Activated CD8-positive, alpha-beta memory T cell treated with anti-CD3 and anti-CD28 coated beads, Interleukin-2, amount 50 U/mL, for 1 hour (primary cell): Measurements from ENCODE around the gene COG1.

Source experiments
- DNase-seq: peaks from one replicate; pipeline ENCODE4 v3.0.0-alpha.2; 2020; ENCODE audit errors: extremely low read depth

The COG1 gene

GRCh38 chr17:73168667-73169066 lies 24.2 kb upstream of the COG1 start:
- no peak for DNase-seq

GRCh38 chr17:73170324-73170723 lies 22.5 kb upstream of the COG1 start:
- DNase-seq: no peak

- DNase-seq: no peak
These were observed 20.6 kb upstream of the COG1 start for GRCh38 chr17:73172252-73172651.

- no peak for DNase-seq
These were observed 18.7 kb upstream of the COG1 start for GRCh38 chr17:73174126-73174525.

- DNase-seq: no peak
These were observed 16.8 kb upstream of the COG1 start for GRCh38 chr17:73175962-73176565.

- DNase-seq: no peak
These were observed 13.5 kb upstream of the COG1 start for GRCh38 chr17:73179387-73179786.

- no peak for DNase-seq
These were observed 13.0 kb upstream of the COG1 start for GRCh38 chr17:73179878-73180277.

- no peak for DNase-seq
These were observed 10.1 kb upstream of the COG1 start for GRCh38 chr17:73182616-73183310.

- DNase-seq: no peak
These were observed 8.5 kb upstream of the COG1 start for GRCh38 chr17:73184136-73184993.

- DNase-seq: no peak
These were observed 6.4 kb upstream of the COG1 start for GRCh38 chr17:73186283-73187050.

- DNase-seq: no peak
These were observed 5.6 kb upstream of the COG1 start for GRCh38 chr17:73187203-73187769.

GRCh38 chr17:73188011-73188410 lies 4.8 kb upstream of the COG1 start:
- no peak for DNase-seq

- no peak for DNase-seq
These were observed 3.3 kb upstream of the COG1 start for GRCh38 chr17:73189417-73190099.

- DNase-seq: no peak
These were observed 1.2 kb upstream of the COG1 start for GRCh38 chr17:73191443-73192205.

GRCh38 chr17:73192206-73192893 lies 505 bp upstream of the COG1 start:
- no peak for DNase-seq

GRCh38 chr17:73194514-73195222 lies 1.8 kb downstream of the COG1 start:
- DNase-seq: no peak

- no peak for DNase-seq
These were observed 3.6 kb downstream of the COG1 start for GRCh38 chr17:73196500-73196899.

- no peak for DNase-seq
These were observed 4.3 kb downstream of the COG1 start for GRCh38 chr17:73197161-73197560.
